Measurements from ENCODE around the gene HCAR1. TPM values are rescaled to one million over a fixed set of nuclear protein-coding genes. Genes with fewer than 3 reads are reported as not detected.
A peak's percentile ranks its signal among the peaks of the same experiment; 100 is the strongest.

Gene HCAR1
- total RNA-seq, 1 donor from 2014 or later, result 1.6 TPM

DNA sequence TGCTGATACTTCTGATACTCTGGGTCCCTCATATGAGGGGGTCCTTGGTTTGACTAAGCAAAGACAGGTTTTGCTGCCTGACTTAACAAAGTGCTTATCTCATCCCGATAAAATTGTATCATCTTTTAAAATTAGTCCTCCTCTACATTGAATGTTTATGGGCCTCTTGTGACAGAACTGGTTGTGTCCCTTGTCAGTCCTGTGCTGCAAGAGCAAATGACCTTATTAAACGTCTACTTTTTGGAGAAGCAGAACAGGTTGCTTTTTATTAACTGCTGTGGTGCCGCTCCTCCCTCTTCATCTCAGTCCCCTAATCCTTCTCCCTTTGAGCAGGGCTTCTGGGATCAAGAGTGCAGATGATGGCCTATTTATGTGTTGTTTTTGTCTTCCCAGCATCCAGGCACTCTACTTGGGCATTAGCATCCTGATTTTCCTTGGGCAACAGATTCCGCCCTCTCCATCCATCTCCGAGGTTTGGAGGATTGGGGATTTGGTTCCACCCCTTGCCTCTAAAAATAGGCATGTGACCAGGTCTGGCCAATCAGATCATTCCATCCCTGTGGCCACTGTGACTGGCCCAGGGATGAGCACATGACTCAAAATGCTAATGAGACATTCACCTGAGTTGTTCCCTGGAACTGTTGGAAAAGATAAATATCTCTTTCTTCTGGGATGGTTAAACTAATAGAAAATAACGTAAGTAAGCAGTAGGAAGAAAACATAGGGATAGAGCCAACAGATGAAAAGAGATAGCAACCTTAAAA is 19.1 kb upstream of the HCAR1 start:
- intact Hi-C loops (cut with DNase I), result loop anchor here (10.0 kb wide), 1 partner anchor 115 kb away; no protein-coding TSS in a partner anchor
- no peak for ATAC-seq
- TF ChIP-seq, protein P1, sequence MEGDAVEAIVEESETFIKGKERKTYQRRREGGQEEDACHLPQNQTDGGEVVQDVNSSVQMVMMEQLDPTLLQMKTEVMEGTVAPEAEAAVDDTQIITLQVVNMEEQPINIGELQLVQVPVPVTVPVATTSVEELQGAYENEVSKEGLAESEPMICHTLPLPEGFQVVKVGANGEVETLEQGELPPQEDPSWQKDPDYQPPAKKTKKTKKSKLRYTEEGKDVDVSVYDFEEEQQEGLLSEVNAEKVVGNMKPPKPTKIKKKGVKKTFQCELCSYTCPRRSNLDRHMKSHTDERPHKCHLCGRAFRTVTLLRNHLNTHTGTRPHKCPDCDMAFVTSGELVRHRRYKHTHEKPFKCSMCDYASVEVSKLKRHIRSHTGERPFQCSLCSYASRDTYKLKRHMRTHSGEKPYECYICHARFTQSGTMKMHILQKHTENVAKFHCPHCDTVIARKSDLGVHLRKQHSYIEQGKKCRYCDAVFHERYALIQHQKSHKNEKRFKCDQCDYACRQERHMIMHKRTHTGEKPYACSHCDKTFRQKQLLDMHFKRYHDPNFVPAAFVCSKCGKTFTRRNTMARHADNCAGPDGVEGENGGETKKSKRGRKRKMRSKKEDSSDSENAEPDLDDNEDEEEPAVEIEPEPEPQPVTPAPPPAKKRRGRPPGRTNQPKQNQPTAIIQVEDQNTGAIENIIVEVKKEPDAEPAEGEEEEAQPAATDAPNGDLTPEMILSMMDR (IDR thresholded peaks at IDR 0.05), result no peak
- DNase-seq, result no peak
- Histone ChIP-seq H3K9me3 (no peaks in the 10 kb centered on the region), H3K27ac (no peak overlapping the region), H3K4me3 (no peak overlapping the region), H3K27me3 (ENCODE audit: low read depth) (no peaks in the 10 kb centered on the region), H3K4me1 (peaks cover 19% of the 10 kb centered on the region), H3K36me3 (peaks cover 10% of the 10 kb centered on the region)

- intact Hi-C loops (cut with DNase I), result no loop called here
- no peaks in the 10 kb centered on the region for H3K36me3 ChIP-seq
- H3K4me3 ChIP-seq, result no peak overlapping the region
- no peak overlapping the region for H3K27ac ChIP-seq
- ATAC-seq (no peak), DNase-seq (no peak)
- peaks cover 9% of the 10 kb centered on the region for H3K4me1 ChIP-seq
- H3K9me3 ChIP-seq, result no peaks in the 10 kb centered on the region
- TF ChIP-seq, protein P1 (IDR thresholded peaks at IDR 0.05), result no peak
- no peaks in the 10 kb centered on the region for H3K27me3 ChIP-seq (ENCODE audit: low read depth)
These were observed 16.8 kb upstream of the HCAR1 start for GRCh38 chr12:122747224-122748135.

DNA sequence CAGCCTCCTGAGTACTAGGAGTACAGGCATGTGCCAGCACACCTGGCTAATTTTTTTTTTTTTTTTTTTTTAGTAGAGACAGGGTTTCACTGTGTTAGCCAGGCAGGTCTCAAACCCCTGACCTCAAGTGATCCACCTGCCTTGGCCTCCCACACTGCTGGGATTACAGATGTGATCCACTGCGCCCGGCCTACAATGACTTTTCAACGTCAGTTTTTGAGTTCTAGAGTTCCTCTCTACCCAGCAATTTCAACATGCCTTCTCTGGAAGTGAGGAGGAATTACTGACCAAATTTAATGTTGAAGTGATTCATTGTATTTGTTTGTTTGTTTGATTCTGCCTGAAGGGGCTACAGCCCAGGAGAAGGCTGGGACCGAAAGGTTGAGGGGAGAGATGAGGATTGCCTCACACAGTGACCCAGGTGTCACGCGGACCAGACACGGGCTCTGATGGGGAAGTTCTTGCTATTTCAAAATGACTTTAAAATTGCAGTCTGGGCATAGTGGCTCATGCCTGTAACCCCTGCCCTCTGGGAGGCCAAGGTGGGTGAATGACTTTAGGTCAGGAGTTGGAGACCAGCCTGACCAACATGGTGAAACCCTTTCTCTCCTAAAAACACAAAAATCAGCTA is 13.4 kb upstream of the HCAR1 start:
- DNase-seq, result peak; percentile 71
- no peak overlapping the region for H3K27ac ChIP-seq

DNA sequence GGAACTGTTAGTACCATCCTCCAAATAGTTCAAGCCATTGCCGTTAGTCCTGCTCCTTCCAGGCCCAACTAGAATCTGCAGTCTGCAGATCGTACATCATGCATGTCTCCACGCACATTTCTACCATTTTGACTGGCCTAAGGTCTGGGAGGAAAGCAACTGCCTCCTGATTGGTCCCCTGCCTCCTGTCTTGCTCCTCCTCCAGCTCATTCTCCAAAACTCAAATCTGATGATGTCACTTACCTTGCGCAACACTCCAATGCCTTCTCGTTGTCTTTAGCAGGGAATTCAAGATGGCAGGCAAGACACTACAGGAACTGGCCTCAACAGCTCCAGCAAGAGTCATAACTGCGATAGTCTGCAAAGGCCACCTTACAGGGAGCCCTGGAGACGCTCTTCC is 9.7 kb upstream of the HCAR1 start:
- Histone ChIP-seq H3K36me3 (no peaks in the 10 kb centered on the region), H3K27ac (no peak overlapping the region), H3K9me3 (no peaks in the 10 kb centered on the region), H3K27me3 (ENCODE audit: low read depth) (no peaks in the 10 kb centered on the region), H3K4me3 (no peak overlapping the region), H3K4me1 (no peaks in the 10 kb centered on the region)
- ATAC-seq (no peak), DNase-seq (no peak)
- intact Hi-C loops (cut with DNase I), result no loop called here
- TF ChIP-seq, protein P1 (IDR thresholded peaks at IDR 0.05), result no peak

More for the DNA sequence above, 13.4 kb upstream of the HCAR1 start:
- intact Hi-C loops (cut with DNase I), result no loop called here
- no peaks in the 10 kb centered on the region for H3K9me3 ChIP-seq
- peak; percentile 64 to 65 for ATAC-seq
- TF ChIP-seq, protein P1 (IDR thresholded peaks at IDR 0.05), result no peak
- no peaks in the 10 kb centered on the region for H3K27me3 ChIP-seq (ENCODE audit: low read depth)
- H3K36me3 ChIP-seq, result no peaks in the 10 kb centered on the region
- H3K4me3 ChIP-seq, result no peak overlapping the region
- H3K4me1 ChIP-seq, result no peaks in the 10 kb centered on the region

GRCh38 chr12:122738571-122738970 is 7.9 kb upstream of the HCAR1 start:
- intact Hi-C loops (cut with DNase I), result no loop called here

More at GRCh38 chr12:122738571-122738970, 7.9 kb upstream of the HCAR1 start:
- ATAC-seq (no peak), DNase-seq (no peak)
- Histone ChIP-seq H3K4me3 (no peak overlapping the region), H3K4me1 (no peaks in the 10 kb centered on the region), H3K36me3 (no peaks in the 10 kb centered on the region), H3K27ac (no peak overlapping the region), H3K9me3 (no peaks in the 10 kb centered on the region), H3K27me3 (ENCODE audit: low read depth) (no peaks in the 10 kb centered on the region)
- TF ChIP-seq, protein P1 (IDR thresholded peaks at IDR 0.05), result no peak
